Measurements from ENCODE around the gene ADARB2. TPM values are rescaled to one million over a fixed set of nuclear protein-coding genes. Genes with fewer than 3 reads are reported as not detected.

Gene ADARB2
- total and polyA plus RNA-seq, 4 donors: under 0.01 to 0.79 TPM; not detected in 2

DNA sequence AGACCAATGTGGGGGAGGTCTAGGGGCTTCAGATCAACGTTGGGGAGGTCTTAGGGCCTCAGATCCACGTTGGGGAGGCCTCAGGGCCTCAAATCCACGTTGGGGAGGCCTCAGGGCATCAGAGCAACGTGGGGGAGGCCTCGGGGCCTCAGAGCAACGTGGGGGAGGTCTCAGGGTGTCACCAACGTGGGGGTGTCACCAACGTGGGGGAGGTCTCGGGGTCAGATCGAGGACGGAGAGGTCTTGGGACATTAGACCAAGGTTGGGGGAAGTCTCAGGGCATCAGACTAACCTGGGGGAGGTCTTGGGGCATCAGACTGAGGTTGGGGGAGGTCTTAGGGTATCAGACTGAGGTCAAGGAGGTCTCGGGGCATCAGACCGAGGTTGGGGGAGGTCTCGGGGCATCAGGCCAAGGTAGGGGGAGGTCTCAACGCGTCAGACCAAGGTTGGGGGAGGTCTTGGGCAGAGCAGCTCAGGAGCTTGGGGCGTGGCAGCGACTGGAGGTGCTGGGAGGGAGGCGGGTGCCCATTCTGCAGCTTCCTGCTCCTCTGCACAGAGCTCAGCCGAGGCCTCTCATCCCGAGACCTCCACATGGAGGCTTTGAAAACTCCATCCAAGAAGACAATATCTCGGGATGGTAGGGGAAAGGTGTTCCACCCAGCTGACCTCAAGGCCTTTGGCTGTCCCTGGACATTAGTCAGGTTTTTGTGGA is 521.3 kb downstream of the ADARB2 start:
- DNase-seq (no peak), ATAC-seq (ENCODE audit: low FRiP score) (no peak)
- no peaks in the 10 kb centered on the region for H3K27me3 ChIP-seq (ENCODE audit: control insufficient read depth in 1 of 2, insufficient read depth in 2 of 2, low read length in 1 of 2)
- WGBS, 2 donors: 88 to 90% methylated on average over 22 of the region's 22 CpGs
- no peaks in the 10 kb centered on the region for H3K9me3 ChIP-seq (ENCODE audit: control insufficient read depth, low read length)
- no peaks in the 10 kb centered on the region for H3K4me1 ChIP-seq (ENCODE audit: control insufficient read depth in 1 of 2, insufficient read depth in 2 of 2, low read length in 2 of 2)
- intact Hi-C loops (cut with DNase I): no loop called here
- no peak overlapping the region for H3K27ac ChIP-seq (ENCODE audit: low read depth in 1 of 2, low read length in 2 of 2)
- no peak overlapping the region for H3K4me3 ChIP-seq (ENCODE audit: low read length in 2 of 2)
- no peaks in the 10 kb centered on the region for H3K36me3 ChIP-seq (ENCODE audit: control insufficient read depth in 1 of 2, insufficient read depth in 2 of 2, low read length in 1 of 2)

DNA sequence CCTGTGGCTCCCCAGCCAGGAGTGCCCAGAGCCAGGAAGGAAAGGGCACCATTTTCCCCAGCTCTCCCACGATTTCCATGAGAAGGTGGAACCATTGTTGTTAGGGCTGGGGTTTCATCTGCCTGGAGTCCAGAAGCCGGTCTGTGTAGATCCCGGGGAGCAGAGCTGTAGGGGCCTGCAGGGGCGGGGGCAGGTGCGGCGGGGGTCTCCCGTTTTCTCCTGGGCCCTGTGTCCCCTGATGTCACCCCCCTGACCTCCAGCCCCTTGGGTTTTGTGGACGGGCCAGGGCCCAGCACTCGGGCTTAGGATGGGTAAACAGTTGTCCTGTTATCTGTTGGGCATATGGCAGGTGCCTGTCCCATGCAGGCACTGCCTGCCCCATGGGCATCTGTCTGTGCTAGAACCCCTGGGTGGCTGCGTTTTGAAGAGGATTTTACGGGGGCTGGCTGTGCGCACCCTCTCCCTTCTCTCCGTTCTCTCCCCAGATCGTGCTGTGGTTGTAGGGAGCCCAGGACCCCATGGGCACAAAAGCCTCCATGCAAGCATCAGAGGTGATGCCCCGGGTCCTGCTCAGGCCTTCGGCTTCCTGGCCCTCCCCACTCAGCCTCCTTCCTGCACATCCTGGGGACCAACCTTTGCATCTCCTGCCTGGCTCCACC is 522.3 kb downstream of the ADARB2 start:
- no peak for DNase-seq

DNA sequence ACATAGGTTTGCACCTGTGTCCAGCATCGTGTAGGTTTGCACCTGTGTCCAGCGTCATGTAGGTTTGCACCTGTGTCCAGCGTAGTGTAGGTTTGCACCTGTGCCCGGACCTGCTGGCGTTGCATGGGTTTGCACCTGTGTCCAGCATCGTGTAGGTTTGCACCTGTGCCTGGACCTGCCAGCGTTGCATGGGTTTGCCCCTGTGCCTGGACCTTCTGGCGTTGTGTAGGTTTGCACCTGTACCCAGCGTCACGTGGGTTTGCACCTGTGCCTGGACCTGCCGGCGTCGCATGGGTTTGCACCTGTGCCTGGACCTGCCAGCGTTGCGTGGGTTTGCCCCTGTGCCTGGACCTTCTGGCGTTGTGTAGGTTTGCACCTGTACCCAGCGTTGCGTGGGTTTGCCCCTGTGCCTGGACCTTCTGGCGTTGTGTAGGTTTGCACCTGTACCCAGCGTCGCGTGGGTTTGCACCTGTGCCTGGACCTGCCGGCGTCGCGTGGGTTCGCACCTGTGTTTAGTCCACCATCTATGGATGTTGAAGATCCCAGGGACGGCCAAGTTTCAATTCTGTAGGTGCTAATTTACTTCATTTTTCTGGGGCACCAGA is 523.2 kb downstream of the ADARB2 start:
- no peak for DNase-seq
- Histone ChIP-seq H3K27ac (ENCODE audit: low read depth in 1 of 2, low read length in 2 of 2) (no peak overlapping the region), H3K27me3 (ENCODE audit: control insufficient read depth in 1 of 2, insufficient read depth in 2 of 2, low read length in 1 of 2) (no peaks in the 10 kb centered on the region), H3K4me1 (ENCODE audit: control insufficient read depth in 1 of 2, insufficient read depth in 2 of 2, low read length in 2 of 2) (no peaks in the 10 kb centered on the region), H3K36me3 (ENCODE audit: control insufficient read depth in 1 of 2, insufficient read depth in 2 of 2, low read length in 1 of 2) (no peaks in the 10 kb centered on the region), H3K4me3 (ENCODE audit: low read length in 2 of 2) (no peak overlapping the region), H3K9me3 (ENCODE audit: control insufficient read depth, low read length) (no peaks in the 10 kb centered on the region)
- ATAC-seq (ENCODE audit: low FRiP score): no peak
- intact Hi-C loops (cut with DNase I): no loop called here
- 92 to 93% methylated on average over 28 of the region's 28 CpGs for WGBS, 2 donors

More for the DNA sequence above, 522.3 kb downstream of the ADARB2 start:
- intact Hi-C loops (cut with DNase I): no loop called here
- no peak for ATAC-seq (ENCODE audit: low FRiP score)
- Histone ChIP-seq H3K4me1 (ENCODE audit: control insufficient read depth in 1 of 2, insufficient read depth in 2 of 2, low read length in 2 of 2) (no peaks in the 10 kb centered on the region), H3K36me3 (ENCODE audit: control insufficient read depth in 1 of 2, insufficient read depth in 2 of 2, low read length in 1 of 2) (no peaks in the 10 kb centered on the region), H3K9me3 (ENCODE audit: control insufficient read depth, low read length) (no peaks in the 10 kb centered on the region), H3K27me3 (ENCODE audit: control insufficient read depth in 1 of 2, insufficient read depth in 2 of 2, low read length in 1 of 2) (no peaks in the 10 kb centered on the region), H3K27ac (ENCODE audit: low read depth in 1 of 2, low read length in 2 of 2) (no peak overlapping the region), H3K4me3 (ENCODE audit: low read length in 2 of 2) (no peak overlapping the region)
- WGBS, 2 donors: 90 to 92% methylated on average over 16 of the region's 16 CpGs

- no peak for DNase-seq
- no peaks in the 10 kb centered on the region for H3K27me3 ChIP-seq (ENCODE audit: control insufficient read depth in 1 of 2, insufficient read depth in 2 of 2, low read length in 1 of 2)
- no peaks in the 10 kb centered on the region for H3K9me3 ChIP-seq (ENCODE audit: control insufficient read depth, low read length)
- WGBS, 2 donors: 83 to 85% methylated on average over 20 to 21 of the region's 21 CpGs
- intact Hi-C loops (cut with DNase I): no loop called here
- H3K4me1 ChIP-seq (ENCODE audit: control insufficient read depth in 1 of 2, insufficient read depth in 2 of 2, low read length in 2 of 2): no peaks in the 10 kb centered on the region
- H3K36me3 ChIP-seq (ENCODE audit: control insufficient read depth in 1 of 2, insufficient read depth in 2 of 2, low read length in 1 of 2): no peaks in the 10 kb centered on the region
- no peak for ATAC-seq (ENCODE audit: low FRiP score)
- H3K4me3 ChIP-seq (ENCODE audit: low read length in 2 of 2): no peak overlapping the region
- H3K27ac ChIP-seq (ENCODE audit: low read depth in 1 of 2, low read length in 2 of 2): no peak overlapping the region
These were observed 523.9 kb downstream of the ADARB2 start for GRCh38 chr10:1213252-1214070.

DNA sequence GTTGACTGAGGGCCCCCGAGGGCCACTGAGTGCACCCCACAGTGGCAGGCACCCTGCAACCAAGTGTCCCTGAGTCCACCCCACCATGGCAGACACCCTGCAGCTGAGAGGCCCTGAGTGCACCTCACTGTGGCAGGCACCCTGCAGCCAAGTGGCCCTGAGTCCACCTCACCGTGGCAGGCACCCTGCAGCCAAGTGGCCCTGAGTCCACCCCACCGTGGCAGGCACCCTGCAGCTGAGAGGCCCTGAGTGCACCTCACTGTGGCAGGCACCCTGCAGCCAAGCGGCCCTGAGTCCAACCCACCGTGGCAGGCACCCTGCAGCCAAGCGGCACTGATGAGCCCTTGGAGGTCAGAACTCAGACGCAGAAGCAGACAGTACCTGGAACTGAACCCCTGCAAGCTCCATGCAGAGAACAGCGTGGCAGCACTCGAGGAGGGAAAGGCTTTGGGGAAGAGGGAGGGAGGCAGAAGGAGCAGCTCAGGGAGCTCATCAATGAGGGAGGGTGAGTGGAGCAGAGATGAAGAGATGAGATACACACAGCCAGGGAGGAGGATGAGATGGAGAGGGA is 524.7 kb downstream of the ADARB2 start:
- Histone ChIP-seq H3K27ac (ENCODE audit: low read depth in 1 of 2, low read length in 2 of 2) (no peak overlapping the region), H3K4me1 (ENCODE audit: control insufficient read depth in 1 of 2, insufficient read depth in 2 of 2, low read length in 2 of 2) (no peaks in the 10 kb centered on the region), H3K9me3 (ENCODE audit: control insufficient read depth, low read length) (no peaks in the 10 kb centered on the region), H3K4me3 (ENCODE audit: low read length in 2 of 2) (no peak overlapping the region), H3K36me3 (ENCODE audit: control insufficient read depth in 1 of 2, insufficient read depth in 2 of 2, low read length in 1 of 2) (no peaks in the 10 kb centered on the region), H3K27me3 (ENCODE audit: control insufficient read depth in 1 of 2, insufficient read depth in 2 of 2, low read length in 1 of 2) (no peaks in the 10 kb centered on the region)
- 71 to 79% methylated on average over 9 of the region's 9 CpGs for whole genome bisulfite sequencing, 2 donors
- intact Hi-C loops (cut with DNase I): no loop called here
- DNase-seq (no peak), ATAC-seq (ENCODE audit: low FRiP score) (no peak)

- H3K27ac ChIP-seq (ENCODE audit: low read depth in 1 of 2, low read length in 2 of 2): no peak overlapping the region
- H3K4me1 ChIP-seq (ENCODE audit: control insufficient read depth in 1 of 2, insufficient read depth in 2 of 2, low read length in 2 of 2): no peaks in the 10 kb centered on the region
- no peak for ATAC-seq (ENCODE audit: low FRiP score)
- no peak overlapping the region for H3K4me3 ChIP-seq (ENCODE audit: low read length in 2 of 2)
- intact Hi-C loops (cut with DNase I): no loop called here
- 81% methylated on average over 16 of the region's 16 CpGs for WGBS, 2 donors
- no peaks in the 10 kb centered on the region for H3K9me3 ChIP-seq (ENCODE audit: control insufficient read depth, low read length)
- H3K36me3 ChIP-seq (ENCODE audit: control insufficient read depth in 1 of 2, insufficient read depth in 2 of 2, low read length in 1 of 2): no peaks in the 10 kb centered on the region
- no peak for DNase-seq
- no peaks in the 10 kb centered on the region for H3K27me3 ChIP-seq (ENCODE audit: control insufficient read depth in 1 of 2, insufficient read depth in 2 of 2, low read length in 1 of 2)
These were observed 525.3 kb downstream of the ADARB2 start for GRCh38 chr10:1211844-1212570.

DNA sequence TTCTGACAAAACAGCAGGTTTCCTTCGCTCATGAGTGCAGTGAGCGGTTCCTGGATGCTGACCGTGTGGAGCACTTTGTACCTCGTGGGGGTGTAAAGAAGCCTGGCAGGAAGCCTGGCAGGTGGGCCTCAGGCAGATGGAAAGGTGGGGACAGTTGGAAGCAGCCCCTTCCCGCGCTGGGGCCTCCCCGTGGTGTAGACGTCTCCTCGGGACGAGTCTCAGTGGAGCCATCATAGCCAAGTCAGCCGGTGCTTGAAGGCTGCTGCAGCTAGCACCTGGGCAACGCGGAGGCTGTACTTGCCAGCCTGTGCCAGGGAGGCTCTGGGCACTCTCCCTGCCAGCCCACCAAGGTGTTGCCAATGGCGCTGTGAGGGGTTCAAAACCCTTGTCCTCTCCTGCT is 526.7 kb downstream of the ADARB2 start:
- intact Hi-C loops (cut with DNase I): no loop called here
- 65 to 69% methylated on average over 14 of the region's 14 CpGs for WGBS, 2 donors

More for the DNA sequence above, 526.7 kb downstream of the ADARB2 start:
- ATAC-seq (ENCODE audit: low FRiP score): no peak
- H3K27ac ChIP-seq (ENCODE audit: low read depth in 1 of 2, low read length in 2 of 2): no peak overlapping the region
- no peaks in the 10 kb centered on the region for H3K9me3 ChIP-seq (ENCODE audit: control insufficient read depth, low read length)
- no peaks in the 10 kb centered on the region for H3K27me3 ChIP-seq (ENCODE audit: control insufficient read depth in 1 of 2, insufficient read depth in 2 of 2, low read length in 1 of 2)
- H3K36me3 ChIP-seq (ENCODE audit: control insufficient read depth in 1 of 2, insufficient read depth in 2 of 2, low read length in 1 of 2): no peaks in the 10 kb centered on the region
- no peak for DNase-seq
- no peaks in the 10 kb centered on the region for H3K4me1 ChIP-seq (ENCODE audit: control insufficient read depth in 1 of 2, insufficient read depth in 2 of 2, low read length in 2 of 2)
- H3K4me3 ChIP-seq (ENCODE audit: low read length in 2 of 2): no peak overlapping the region

All from aorta (tissue), 5 donors.